Epidermal melanocyte (primary cell): ENCODE results near the gene MRPL39.
A peak's percentile ranks its signal among the peaks of the same experiment; 100 is the strongest.
"Not testable (repeated sequence)": the region's sequence is repeated elsewhere in the genome, so short reads cannot be mapped to it uniquely, and the experiment has no call there.

ENCODE experiments used
- DNase-seq: peaks from one replicate; pipeline ENCODE4 v3.0.0; 2011; ENCODE audit warnings: low spot score; ENCODE audit not compliant: insufficient read length

MRPL39 gene

GRCh38 chr21:25607151-25608043 is at the start of gene MRPL39:
MRPL39 (minus strand) TSS chr21:25607481; CDS start chr21:25607475, 6 bp downstream.
- peak; percentile 85 for DNase-seq

DNA sequence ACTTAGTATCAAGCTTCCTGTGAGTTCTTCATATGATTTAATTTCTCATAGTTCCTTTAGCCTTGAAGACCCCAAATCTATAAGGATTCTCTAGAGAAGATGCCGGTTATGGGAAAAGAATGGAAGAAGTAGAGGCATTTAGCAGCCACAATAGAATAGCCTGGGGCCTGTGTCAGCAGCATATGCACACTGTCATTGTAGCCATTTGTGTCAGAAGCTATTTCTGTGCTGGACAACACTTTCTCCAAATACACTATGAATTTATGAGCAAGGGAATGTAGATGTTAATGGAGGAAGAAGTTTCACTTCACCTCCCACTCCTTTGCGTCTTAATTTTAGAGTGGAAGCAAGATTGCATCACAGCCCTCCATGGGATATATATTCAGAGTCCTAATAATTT is 49.1 kb upstream of the MRPL39 start:
- no peak for DNase-seq

DNA sequence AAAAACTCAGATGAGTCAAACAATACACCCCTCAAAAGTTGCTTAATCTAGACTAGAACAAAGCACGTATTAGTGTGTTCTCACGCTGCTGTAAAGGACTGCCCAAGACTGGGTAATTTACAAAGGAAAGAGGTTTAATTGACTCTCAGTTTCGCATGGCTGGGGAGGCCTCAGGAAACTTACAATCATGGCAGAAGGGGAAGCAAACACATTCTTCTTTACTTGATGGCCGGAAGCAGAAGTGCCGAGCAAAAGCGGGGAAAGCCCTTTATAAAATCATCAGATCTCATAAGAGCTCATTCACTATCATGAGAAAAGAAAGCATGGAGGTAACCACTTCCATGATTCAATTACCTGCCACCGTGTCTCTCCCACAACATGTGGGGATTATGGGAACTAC is 41.9 kb upstream of the MRPL39 start:
- no peak for DNase-seq

DNA sequence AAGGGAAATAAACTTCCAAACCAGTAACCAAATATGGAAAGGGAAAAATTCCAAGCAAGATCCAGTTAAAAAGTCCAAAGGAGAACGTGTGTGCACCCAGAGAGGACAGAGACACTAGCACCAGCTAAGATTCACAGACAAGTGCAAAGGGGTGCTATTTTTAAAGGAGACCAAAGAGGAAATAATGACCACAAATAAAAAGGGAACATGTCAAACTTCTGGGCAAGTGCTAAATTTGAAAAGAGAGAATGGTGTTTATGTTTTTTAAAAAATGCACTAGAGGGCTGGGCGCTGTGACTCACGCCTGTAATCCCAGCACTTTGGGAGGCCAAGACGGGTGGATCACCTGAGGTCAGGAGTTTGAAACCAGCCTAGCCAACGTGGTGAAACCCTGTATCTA is 40.4 kb upstream of the MRPL39 start:
- DNase-seq, result no peak

DNA sequence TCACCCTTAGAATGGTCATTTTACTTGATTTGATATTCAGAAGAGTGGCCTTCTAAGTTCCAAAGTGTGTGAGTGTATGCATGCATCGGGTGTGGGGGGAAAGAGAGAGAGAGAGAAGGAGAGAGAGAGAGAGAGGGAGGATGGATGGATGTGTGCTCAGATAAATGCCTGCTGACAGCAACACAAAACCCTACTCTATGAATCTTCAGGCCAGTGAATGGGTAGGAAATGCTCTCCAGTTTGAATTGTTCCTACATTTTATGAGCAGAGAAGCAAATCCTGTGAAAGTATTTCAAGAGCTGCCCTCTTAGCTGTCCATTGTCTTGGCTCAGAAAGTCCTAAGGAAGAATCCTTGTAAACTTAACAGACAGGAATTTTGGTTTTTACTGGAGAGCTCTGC is 39.2 kb upstream of the MRPL39 start:
- DNase-seq, result no peak

DNA sequence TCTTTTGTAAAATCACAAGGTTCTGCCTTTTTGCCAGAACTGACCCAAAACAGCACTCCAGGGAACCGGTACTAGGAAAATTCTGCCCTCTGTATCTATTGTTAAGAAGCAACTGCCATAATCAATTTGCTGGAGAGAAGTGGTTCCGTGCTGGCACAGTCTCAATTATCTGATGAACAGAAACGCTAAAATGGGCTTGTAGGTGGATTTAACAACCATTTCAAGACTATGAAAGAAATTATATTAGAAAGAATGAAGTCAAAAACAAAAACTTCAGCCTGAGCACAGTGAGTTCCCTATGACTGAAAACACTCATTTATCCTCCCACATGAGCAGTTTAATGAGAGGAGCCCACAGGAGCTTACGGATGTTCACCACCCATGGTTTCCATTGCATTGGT is 36.2 kb upstream of the MRPL39 start:
- no peak for DNase-seq

GRCh38 chr21:25640943-25641292 is 33.6 kb upstream of the MRPL39 start:
- no peak for DNase-seq

DNA sequence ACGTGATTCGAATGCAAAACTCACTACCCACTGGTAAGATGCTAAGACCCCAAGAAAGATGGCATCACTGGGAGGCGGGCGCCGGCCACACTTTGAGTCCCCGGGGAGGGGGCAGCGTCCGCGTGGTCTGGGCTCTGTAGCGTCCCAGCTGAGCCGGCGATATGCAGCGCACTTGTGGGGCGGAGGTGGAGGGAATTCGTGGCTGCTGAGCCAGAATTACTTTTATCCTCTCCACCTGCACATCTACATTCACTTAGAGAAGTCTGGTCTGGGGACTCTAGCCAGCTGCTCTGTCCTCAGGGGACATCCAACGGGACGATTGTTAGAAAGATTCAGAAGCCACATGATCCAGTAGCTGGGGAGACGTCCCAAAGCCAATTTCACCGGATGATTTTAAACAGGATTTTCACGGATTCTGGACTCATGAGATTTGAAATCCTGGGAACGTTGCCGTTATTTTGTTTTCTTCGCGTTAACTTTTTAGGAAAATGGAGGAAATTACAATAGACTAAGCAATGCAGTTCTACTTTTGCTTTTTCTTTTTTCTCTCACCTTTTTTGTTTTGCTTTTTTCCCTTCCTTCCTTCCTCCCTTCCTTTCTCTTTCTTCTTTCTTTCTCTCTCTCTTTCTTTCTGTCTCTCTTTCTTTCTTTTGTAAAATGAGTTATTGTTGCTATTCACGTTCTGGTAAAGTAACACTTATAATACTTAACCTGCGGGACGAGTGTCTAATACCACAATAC is 33.1 kb upstream of the MRPL39 start:
- DNase-seq, result no peak

- no peak for DNase-seq
These were observed 32.4 kb upstream of the MRPL39 start for GRCh38 chr21:25639551-25640201.

DNA sequence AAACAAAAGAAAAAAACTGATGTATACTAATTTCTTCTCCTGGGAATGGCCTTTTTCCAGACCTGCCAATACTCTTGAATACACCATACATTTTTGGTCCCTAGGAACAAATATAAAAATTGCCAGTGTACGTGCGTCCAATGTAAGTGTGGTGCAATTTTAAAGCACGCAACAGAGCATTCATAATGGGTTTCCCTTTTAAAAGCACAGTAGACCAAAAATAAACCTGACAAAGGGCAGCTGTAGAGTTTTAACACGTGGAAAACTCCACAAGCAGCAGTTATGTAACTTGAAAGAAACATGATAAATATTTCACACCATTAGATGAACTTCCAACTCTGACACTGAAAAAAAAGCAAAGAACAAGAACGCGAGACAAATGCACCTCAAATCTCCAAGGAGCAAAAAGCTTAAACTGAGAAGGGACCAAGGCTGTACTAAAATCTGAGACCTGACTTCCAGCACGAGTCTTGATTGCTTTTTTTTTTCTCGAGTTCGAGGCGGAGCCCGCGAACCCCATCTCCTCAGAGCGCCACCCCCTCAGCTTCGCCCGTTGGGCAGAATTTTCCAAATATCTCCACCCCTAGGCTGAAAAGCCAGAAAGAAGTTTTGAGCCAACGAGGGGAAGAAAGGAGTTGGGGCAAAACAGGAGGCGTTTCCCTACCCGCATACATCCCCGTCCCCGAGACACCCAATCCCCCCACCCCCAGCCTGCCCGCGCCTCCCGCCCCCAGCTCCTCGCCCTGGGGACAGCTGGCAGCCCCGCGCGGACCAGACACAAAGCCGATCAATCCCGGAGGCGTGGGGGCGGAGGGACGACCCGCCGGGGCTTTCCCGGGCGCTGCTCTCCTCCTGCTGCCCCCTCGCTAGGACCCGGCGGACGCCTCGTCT is 31.6 kb upstream of the MRPL39 start, which contains the start of gene JAM2:
TSS of gene JAM2 (plus strand) at position 599 of the 891 bp plus-strand sequence. CDS start 564 bp downstream, outside the sequence.
- no peak for DNase-seq

DNA sequence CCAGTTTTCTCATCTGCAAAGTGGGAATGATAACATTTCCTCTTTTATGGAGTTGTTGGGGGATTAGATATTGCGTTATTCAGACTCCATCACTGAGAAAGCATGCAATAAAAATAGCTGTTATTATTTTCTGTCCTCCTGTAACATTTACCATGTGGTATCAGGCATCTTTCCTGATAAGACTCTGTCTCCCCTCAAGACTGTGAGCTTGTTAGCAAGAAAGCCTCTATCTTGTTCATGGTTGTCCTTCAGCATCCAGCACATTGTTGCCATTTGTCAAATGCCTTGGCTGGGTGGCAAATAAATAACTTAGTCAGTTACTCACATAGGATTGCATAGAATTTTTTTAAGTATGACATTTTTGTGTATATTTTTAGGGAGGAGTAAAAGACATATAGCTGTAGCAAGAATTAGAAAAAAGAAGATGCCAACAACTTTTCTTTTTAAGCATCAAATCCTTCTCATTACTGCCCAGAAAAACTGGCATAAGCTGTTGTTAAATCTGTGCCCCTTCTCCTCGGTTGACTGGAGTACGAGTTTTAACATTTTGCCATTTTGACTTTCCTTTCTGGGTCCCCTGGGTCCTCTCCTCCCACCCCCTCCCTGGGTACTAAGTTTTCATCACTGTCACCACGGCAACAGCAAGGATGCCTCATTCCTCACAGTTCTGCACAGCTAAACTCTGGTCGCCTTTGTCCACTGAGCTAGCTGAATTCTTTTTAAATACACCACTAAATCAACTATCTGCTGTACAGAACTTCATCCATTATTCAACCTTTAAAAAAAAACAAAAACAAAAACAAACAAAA is 30.8 kb upstream of the MRPL39 start:
- DNase-seq, result no peak

GRCh38 chr21:25636727-25637126 is 29.4 kb upstream of the MRPL39 start:
- no peak for DNase-seq

- no peak for DNase-seq
These were observed 28.0 kb upstream of the MRPL39 start for GRCh38 chr21:25635310-25635709.

DNA sequence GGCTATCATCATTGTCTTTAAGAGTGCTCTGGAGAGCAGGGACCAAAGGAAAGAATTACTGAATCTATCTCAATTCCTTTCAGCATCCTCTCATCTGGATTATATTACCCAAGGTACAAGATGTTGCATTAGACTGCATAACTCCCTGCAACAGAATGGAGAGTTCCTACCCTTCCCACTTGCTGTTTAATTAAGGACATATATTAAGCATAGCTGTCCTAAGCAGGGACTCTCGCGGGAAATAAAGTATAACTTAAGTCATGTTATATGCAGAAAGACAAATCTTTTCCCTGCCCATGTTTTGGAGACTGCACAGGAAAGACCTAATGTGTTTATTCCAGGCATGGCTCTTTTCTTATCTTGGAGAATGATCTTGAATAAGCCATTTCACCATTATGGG is 25.0 kb upstream of the MRPL39 start:
- no peak for DNase-seq

DNA sequence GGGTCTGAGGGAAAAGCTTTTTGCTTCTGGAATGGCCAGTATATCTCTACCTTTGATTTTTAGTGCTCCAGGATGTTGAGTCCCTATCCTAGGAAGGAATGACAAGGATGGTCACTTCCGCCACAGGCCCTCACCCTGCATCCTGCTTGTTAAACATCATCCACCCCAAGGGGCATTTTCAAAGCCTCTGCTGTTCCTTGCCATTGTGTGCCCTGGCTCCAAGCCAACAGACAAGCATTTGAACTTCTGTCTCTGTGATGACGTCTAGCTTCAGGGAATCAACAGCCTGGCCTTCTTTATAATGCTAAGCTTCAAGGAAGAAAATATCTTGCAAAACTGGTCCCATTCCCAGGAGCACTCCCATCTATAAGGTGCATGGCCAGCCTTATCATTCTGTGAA is 19.5 kb upstream of the MRPL39 start:
- no peak for DNase-seq

DNA sequence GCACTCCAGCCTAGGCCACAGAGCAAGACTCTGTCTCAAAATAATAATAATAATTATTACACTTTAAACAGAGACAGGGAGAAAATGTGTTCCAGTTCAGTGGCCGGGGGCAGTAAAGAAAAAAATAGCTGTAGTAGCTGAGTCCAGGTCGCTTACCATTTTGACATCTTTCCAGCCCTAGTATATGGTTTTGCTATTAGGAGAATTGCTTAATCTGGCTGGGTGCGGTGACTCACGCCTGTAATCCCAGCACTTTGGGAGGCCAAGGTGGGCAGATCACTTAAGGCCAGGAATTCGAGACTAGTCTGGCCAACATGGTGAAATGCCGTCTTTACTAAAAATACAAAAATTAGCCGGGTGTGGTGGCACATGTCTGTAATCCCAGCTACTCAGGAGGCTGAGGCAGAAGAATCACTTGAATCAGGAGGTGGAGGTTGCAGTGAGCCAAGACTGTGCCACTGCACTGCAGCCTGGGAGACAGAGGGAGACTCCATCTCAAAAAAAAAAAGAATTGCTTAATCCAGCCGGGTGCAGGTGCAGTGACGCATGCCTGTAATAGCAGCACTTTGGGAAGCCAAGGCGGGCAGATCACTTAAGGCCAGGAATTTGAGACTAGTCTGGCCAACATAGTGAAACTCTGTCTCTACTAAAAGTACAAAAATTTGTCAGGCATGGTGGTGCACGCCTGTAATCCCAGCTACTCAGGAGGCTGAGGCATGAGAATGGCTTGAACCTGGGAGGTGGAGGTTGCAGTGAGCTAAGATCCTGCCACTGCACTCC is 18.7 kb upstream of the MRPL39 start:
- DNase-seq, result not testable (repeated sequence)

DNA sequence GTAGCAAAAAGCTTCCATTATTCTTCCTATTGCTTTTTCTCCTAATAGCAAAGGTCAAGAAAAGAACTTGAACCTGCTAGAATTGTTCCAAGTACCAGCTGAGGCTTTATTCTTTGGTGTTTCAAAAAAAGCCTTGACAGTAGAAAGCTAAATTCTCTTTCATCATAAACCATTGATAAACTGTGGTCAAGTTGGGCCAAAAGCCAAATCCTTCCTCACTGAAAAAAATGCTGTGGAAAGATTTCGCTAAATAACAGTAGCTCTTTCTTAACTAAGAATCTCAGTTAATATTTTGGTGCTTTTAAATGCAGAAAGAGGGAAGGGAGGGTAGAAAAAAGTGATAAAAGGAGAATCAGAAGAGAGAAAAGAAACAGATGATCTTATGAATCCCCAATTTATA is 17.8 kb upstream of the MRPL39 start:
- DNase-seq, result peak; percentile 48

DNA sequence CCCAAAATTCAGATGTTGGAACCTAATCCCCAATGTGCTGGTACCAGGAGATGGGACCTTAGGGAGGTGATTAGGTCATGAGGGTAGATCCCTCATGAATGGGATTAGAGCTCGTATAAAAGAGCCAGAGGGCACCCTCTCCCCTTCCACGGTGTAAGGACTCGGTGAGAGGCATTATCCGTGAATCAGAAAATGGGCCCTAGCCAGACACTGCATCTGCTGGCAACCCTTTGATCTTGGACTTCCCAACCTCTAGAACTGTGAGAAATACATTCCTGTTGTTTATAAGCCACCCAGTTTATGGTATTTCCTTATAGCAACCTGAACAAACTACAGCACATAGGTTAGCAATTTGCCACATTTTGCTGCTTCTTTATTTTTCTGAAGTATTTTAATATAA is 17.2 kb upstream of the MRPL39 start:
- no peak for DNase-seq

- DNase-seq, result no peak
These were observed 11.9 kb upstream of the MRPL39 start for GRCh38 chr21:25619198-25619597.
